GM23338 (cell line): ENCODE results near the gene TAAR6. TPM values are rescaled to one million over a fixed set of nuclear protein-coding genes. Genes with fewer than 3 reads are reported as not detected.
A peak's percentile ranks its signal among the peaks of the same experiment; 100 is the strongest.

Source experiments
- ATAC-seq: fragments of 200-7000 bp; cut with Tn5 transposase; 3 replicates; pipeline ENCODE4 v1.9.1; 2020
- DNase-seq: peaks from one replicate; pipeline ENCODE4 v3.0.0-alpha.2; 2015; ENCODE audit warnings: low spot score
- H2AFZ ChIP-seq: fragments of 200-600 bp; sonication (generic); 2 replicates; pipeline ENCODE4 v1.8.0; 2016; ENCODE audit warnings: antibody characterized with exemption, mild to moderate bottlenecking, moderate library complexity
- H3F3A ChIP-seq: fragments of 200-600 bp; sonication (generic); replicated peaks from 2 replicates; pipeline ENCODE4 v1.8.0; 2017; ENCODE audit warnings: antibody characterized with exemption, mixed run types, low read depth
- H3K27ac ChIP-seq: fragments of 200-600 bp; sonication (generic); 2 replicates; pipeline ENCODE4 v1.6.1; 2016; ENCODE audit warnings: low read depth
- H3K27me3 ChIP-seq: fragments of 200-600 bp; sonication (generic); 2 replicates; pipeline ENCODE4 v1.8.0; 2016; ENCODE audit warnings: mild to moderate bottlenecking, mixed run types, moderate library complexity; ENCODE audit not compliant: insufficient read depth
- H3K36me3 ChIP-seq: fragments of 200-600 bp; sonication (generic); 2 replicates; pipeline ENCODE4 v1.8.0; 2016; ENCODE audit warnings: mild to moderate bottlenecking; ENCODE audit not compliant: insufficient read depth
- H3K4me1 ChIP-seq: fragments of 200-600 bp; sonication (generic); 2 replicates; pipeline ENCODE4 v1.8.0; 2016; ENCODE audit warnings: mild to moderate bottlenecking, moderate library complexity; ENCODE audit not compliant: insufficient read depth
- H3K4me2 ChIP-seq: fragments of 200-600 bp; sonication (generic); 2 replicates; pipeline ENCODE4 v1.7.1; 2017; ENCODE audit warnings: mixed run types
- H3K4me3 ChIP-seq: fragments of 200-600 bp; sonication (generic); 2 replicates; pipeline ENCODE4 v1.6.1; 2016; ENCODE audit warnings: mixed run types
- H3K79me2 ChIP-seq: fragments of 200-600 bp; sonication (generic); replicated peaks from 2 replicates; pipeline ENCODE4 v1.8.0; 2017; ENCODE audit warnings: mild to moderate bottlenecking; ENCODE audit not compliant: insufficient read depth
- H3K9me2 ChIP-seq: fragments of 200-600 bp; sonication (generic); 2 replicates; pipeline ENCODE4 v1.8.0; 2017; ENCODE audit not compliant: insufficient read depth
- H4K20me1 ChIP-seq: fragments of 200-600 bp; sonication (generic); replicated peaks from 2 replicates; pipeline ENCODE4 v1.8.0; 2017; ENCODE audit warnings: mild to moderate bottlenecking; ENCODE audit not compliant: insufficient read depth
- H3K27ac Mint-ChIP-seq: 2 replicates; pipeline ENCODE4 v1.8.0; 2020; ENCODE audit warnings: inconsistent platforms, mild to moderate bottlenecking, moderate library complexity, mixed read lengths
- H3K27me3 Mint-ChIP-seq: 3 replicates; pipeline ENCODE4 v1.8.0; 2022; ENCODE audit warnings: low read depth, mild to moderate bottlenecking, moderate library complexity, mixed read lengths, inconsistent platforms; ENCODE audit not compliant: insufficient read depth, poor library complexity
- H3K36me3 Mint-ChIP-seq: 3 replicates; pipeline ENCODE4 v1.8.0; 2021; ENCODE audit warnings: low read depth, mild to moderate bottlenecking, inconsistent platforms, moderate library complexity, mixed read lengths
- H3K4me1 Mint-ChIP-seq: 3 replicates; pipeline ENCODE4 v1.8.0; 2020; ENCODE audit warnings: mild to moderate bottlenecking, inconsistent platforms, mixed read lengths
- H3K4me3 Mint-ChIP-seq: 3 replicates; pipeline ENCODE4 v1.8.0; 2021; ENCODE audit warnings: moderate library complexity, mild to moderate bottlenecking, inconsistent platforms, mixed read lengths
- H3K9me3 Mint-ChIP-seq: 3 replicates; pipeline ENCODE4 v1.8.0; 2020; ENCODE audit warnings: moderate library complexity, mild to moderate bottlenecking, inconsistent platforms, mixed read lengths
- CREB1 ChIP-seq: fragments of 250-450 bp; sonication (Bioruptor Pico); IDR thresholded peaks from 2 replicates; pipeline ENCODE4 v1.5.0; 2020; ENCODE audit warnings: low read depth, mild to moderate bottlenecking, moderate library complexity
- JUNB ChIP-seq: IDR thresholded peaks from one replicate; pipeline ENCODE4 v1.6.1; 2016; ENCODE audit warnings: antibody characterized with exemption; ENCODE audit not compliant: unreplicated experiment
- STAT1 ChIP-seq: IDR thresholded peaks from one replicate; pipeline ENCODE4 v1.6.1; 2016; ENCODE audit warnings: antibody characterized with exemption; ENCODE audit not compliant: unreplicated experiment
- polyA plus RNA-seq: library from polyadenylated mRNA; unstranded; fragments of >200 nt; fragmentation: Nextera tagmentation; extraction: Ambion mirVana; gene quantifications from 2 replicates; pipeline ENCODE4 v1.2.1, GENCODE V29; 2016
- small RNA-seq: library from RNA; depleted of rRNA; stranded (forward); fragments of <200 nt; gene quantifications from one replicate; pipeline ENCODE3, GENCODE V24; 2014; ENCODE audit warnings: low replicate concordance
- total RNA-seq: library from RNA; depleted of rRNA; stranded (reverse); fragments of >200 nt; shearing (Covaris generic); gene quantifications from 2 replicates; pipeline ENCODE4 v1.2.3, GENCODE V29; 2014; rRNA removed
- TF ChIP-seq, protein P1 (sequence below): IDR thresholded peaks from 2 replicates; pipeline ENCODE4 v1.6.1; 2016; ENCODE audit warnings: antibody characterized with exemption

The TAAR6 gene
- total and polyA plus RNA-seq, 2 experiments from 2014 or later: not detected

DNA sequence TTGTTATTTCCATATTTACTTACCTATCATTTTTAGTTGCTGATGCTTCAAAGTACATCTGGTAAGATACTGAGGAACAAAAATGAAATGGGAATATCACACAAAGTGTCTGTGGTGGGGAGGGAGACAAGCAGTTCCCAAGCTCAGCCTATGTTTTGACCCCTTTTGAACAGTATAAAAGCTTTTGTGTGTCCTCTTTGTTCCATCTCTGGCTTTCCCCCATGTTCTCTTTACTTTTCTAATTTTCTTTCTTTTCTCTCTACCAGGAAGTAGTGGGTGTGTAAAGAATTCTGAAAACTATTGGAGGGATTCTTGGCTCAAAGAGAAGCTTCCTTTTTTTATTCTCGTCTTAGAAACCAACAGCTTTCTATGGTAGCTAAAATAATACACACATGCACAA, 46.6 kb downstream of the TAAR6 start:
- H3K36me3 ChIP-seq: no peaks in the 10 kb centered on the region
- no peak overlapping the region for H3K4me3 ChIP-seq
- no peak for DNase-seq
- no peak overlapping the region for H3K27ac ChIP-seq
- no peak overlapping the region for H3K27ac Mint-ChIP-seq
- peaks cover 4% of the 10 kb centered on the region; the same call in 2 of the 3 replicates for H3K4me1 Mint-ChIP-seq
- no peaks in the 10 kb centered on the region for H3K9me3 Mint-ChIP-seq
- ATAC-seq: no peak
- H3K4me2 ChIP-seq: no peak overlapping the region
- H3K27me3 Mint-ChIP-seq: no peaks in the 10 kb centered on the region
- H3K9me2 ChIP-seq: no peaks in the 10 kb centered on the region
- H3F3A ChIP-seq: no peaks in the 10 kb centered on the region
- TF ChIP-seq JUNB: no peak
- TF ChIP-seq, protein P1, sequence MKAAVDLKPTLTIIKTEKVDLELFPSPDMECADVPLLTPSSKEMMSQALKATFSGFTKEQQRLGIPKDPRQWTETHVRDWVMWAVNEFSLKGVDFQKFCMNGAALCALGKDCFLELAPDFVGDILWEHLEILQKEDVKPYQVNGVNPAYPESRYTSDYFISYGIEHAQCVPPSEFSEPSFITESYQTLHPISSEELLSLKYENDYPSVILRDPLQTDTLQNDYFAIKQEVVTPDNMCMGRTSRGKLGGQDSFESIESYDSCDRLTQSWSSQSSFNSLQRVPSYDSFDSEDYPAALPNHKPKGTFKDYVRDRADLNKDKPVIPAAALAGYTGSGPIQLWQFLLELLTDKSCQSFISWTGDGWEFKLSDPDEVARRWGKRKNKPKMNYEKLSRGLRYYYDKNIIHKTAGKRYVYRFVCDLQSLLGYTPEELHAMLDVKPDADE: no peak
- TF ChIP-seq STAT1: no peak
- TF ChIP-seq CREB1 (CRISPR knock-in tag): no peak
- 0 out of 2 replicates have a peak overlapping the region, but pooled peaks have one; percentile 6 for H2AFZ ChIP-seq
- no peaks in the 10 kb centered on the region for H3K27me3 ChIP-seq
- no peaks in the 10 kb centered on the region for H3K4me1 ChIP-seq
- no peaks in the 10 kb centered on the region for H3K36me3 Mint-ChIP-seq
- no peaks in the 10 kb centered on the region for H4K20me1 ChIP-seq
- H3K79me2 ChIP-seq: no peaks in the 10 kb centered on the region
- H3K4me3 Mint-ChIP-seq: no peak overlapping the region

Small RNA genes lying within 50 kb of the gene (small RNA-seq; reads per million reads assigned to genes)
- not detected for gene TAAR7P

Other genes starting within 250 kb of the TAAR6 start
- gene MOXD1, start 168.8 kb upstream of the TAAR6 start, total RNA-seq: 4.3 TPM in 2 replicates
- gene MOXD1, start 168.8 kb upstream of the TAAR6 start, polyA plus RNA-seq: 1.2 and 1.7 TPM in 2 replicates
- gene STX7, start 57.2 kb upstream of the TAAR6 start, total RNA-seq: 19.6 and 22.4 TPM in 2 replicates
- gene STX7, start 57.2 kb upstream of the TAAR6 start, polyA plus RNA-seq: 21.4 and 28.8 TPM in 2 replicates
- not detected in 2 replicates for gene TAAR9, start 32.0 kb upstream of the TAAR6 start, total RNA-seq
- gene TAAR9, start 32.0 kb upstream of the TAAR6 start, polyA plus RNA-seq: not detected in 2 replicates
- gene TAAR8, start 17.6 kb upstream of the TAAR6 start, total RNA-seq: not detected in 2 replicates
- gene TAAR8, start 17.6 kb upstream of the TAAR6 start, polyA plus RNA-seq: not detected in 2 replicates
- not detected in 2 replicates for gene TAAR5, start 19.4 kb downstream of the TAAR6 start, total RNA-seq
- not detected in 2 replicates for gene TAAR5, start 19.4 kb downstream of the TAAR6 start, polyA plus RNA-seq
- gene TAAR2, start 54.0 kb downstream of the TAAR6 start, total RNA-seq: not detected in 2 replicates
- not detected in 2 replicates for gene TAAR2, start 54.0 kb downstream of the TAAR6 start, polyA plus RNA-seq
- gene TAAR1, start 88.9 kb downstream of the TAAR6 start, total RNA-seq: not detected in 2 replicates
- gene TAAR1, start 88.9 kb downstream of the TAAR6 start, polyA plus RNA-seq: not detected in 2 replicates
- gene VNN1, start 143.7 kb downstream of the TAAR6 start, total RNA-seq: not detected in 2 replicates
- gene VNN1, start 143.7 kb downstream of the TAAR6 start, polyA plus RNA-seq: not detected in 2 replicates
- gene VNN2, start 187.6 kb downstream of the TAAR6 start, total RNA-seq: not detected in 2 replicates
- not detected in 2 replicates for gene VNN2, start 187.6 kb downstream of the TAAR6 start, polyA plus RNA-seq
- gene SLC18B1, start 228.3 kb downstream of the TAAR6 start, total RNA-seq: 37.4 and 38.8 TPM in 2 replicates
- 22.0 and 26.4 TPM in 2 replicates for gene SLC18B1, start 228.3 kb downstream of the TAAR6 start, polyA plus RNA-seq
- 1,103 and 1,363 TPM in 2 replicates for gene RPS12, start 244.2 kb downstream of the TAAR6 start, total RNA-seq
- 1,209 and 1,220 TPM in 2 replicates for gene RPS12, start 244.2 kb downstream of the TAAR6 start, polyA plus RNA-seq